Right lobe of liver (tissue), 6 donors: ENCODE results near the gene ERC2. TPM values are rescaled to one million over a fixed set of nuclear protein-coding genes. Genes with fewer than 3 reads are reported as not detected.

Experiments used
- ATAC-seq, 4 donors: fragments of 200-7000 bp; cut with Tn5 transposase; one replicate each; pipeline ENCODE4 v1.9.1; 2020; ENCODE audit warnings: mild to moderate bottlenecking in 4 of 4, moderate library complexity in 4 of 4
- DNase-seq, 3 donors: peaks; one replicate each; pipeline ENCODE4 v3.0.0-alpha.2; 2020
- H3K27ac ChIP-seq, 3 donors: fragments of 200-600 bp; one replicate each; pipeline ENCODE4 v1.8.0; 2022
- H3K27me3 ChIP-seq, 2 donors: fragments of 200-600 bp; one replicate each; pipeline ENCODE4 v1.8.0; 2022
- H3K36me3 ChIP-seq, 4 donors: fragments of 200-600 bp; sonication (generic) in 1 of 4; one replicate each; pipeline versions ENCODE4 v1.5.1 to v1.8.0; 2017 to 2022; ENCODE audit warnings: control low read depth in 1 of 4
- H3K4me1 ChIP-seq, 4 donors: fragments of 200-600 bp; sonication (generic) in 1 of 4; one replicate each; pipeline versions ENCODE4 v1.5.1 to v1.8.0; 2017 to 2022; ENCODE audit warnings: control low read depth in 1 of 4
- H3K4me3 ChIP-seq, 3 donors: fragments of 200-600 bp; one replicate each; pipeline ENCODE4 v1.8.0; 2022
- H3K9me3 ChIP-seq, 4 donors: fragments of 200-600 bp; sonication (generic) in 1 of 4; one replicate each; pipeline versions ENCODE4 v1.5.1 to v1.8.0; 2017 to 2022; ENCODE audit warnings: control low read depth in 1 of 4
- POLR2A ChIP-seq: fragments of 450-650 bp; IDR thresholded peaks from one replicate; pipeline ENCODE4 v1.6.1; 2017; ENCODE audit warnings: antibody characterized with exemption, mild to moderate bottlenecking
- WGBS: methylation state at CpG from one replicate; pipeline ENCODE4 v1.1.6; 2018; ENCODE audit warnings: low coverage, low lambda C conversion rate; ENCODE audit not compliant: insufficient coverage; ENCODE audit errors: missing lambda C conversion rate; 5-methylcytosine and 5-hydroxymethylcytosine counted together
- intact Hi-C, 2 donors: fragments of 100-400 bp; cut with DNase I; formaldehyde crosslinking; loops; one replicate each; pipeline versions ENCODE4 v1.11.2 to v1.14.1; 2022
- total RNA-seq, 6 experiments: library from RNA; depleted of rRNA in 2 of 6; stranded (reverse); fragments of >200 nt in 2 of 6; fragmentation: NEBNext Ultra II Directional in 3 of 6; extraction: Animal tissue kit (Norgen Biotek cat#: 25700) in 3 of 6; gene quantifications; one replicate each; pipeline versions ENCODE4 v1.1.0 to v1.2.4, GENCODE V29; 2016 to 2023
- TF ChIP-seq, protein P1 (sequence below), 4 donors: fragments of 200-600 bp in 3 of 4; fragments of 450-650 bp in 1 of 4; IDR thresholded peaks; one replicate each; pipeline versions ENCODE4 v1.5.1 to v1.8.0; 2016 to 2022; ENCODE audit warnings: antibody characterized with exemption in 4 of 4, mild to moderate bottlenecking in 2 of 4
- donor health status: DM: no; HTN: yes; CAD: no.
- donor health status: DM: no; HTN: no; CAD: no.
- donor health status: DM: no; HTN: no; CAD: no.
- donor health status: DM: no; HTN: yes; CAD: no.
- donor health status: DM: no; HTN: yes; CAD: no.

The ERC2 gene
- total RNA-seq, 6 experiments from 2014 or later = not detected

DNA sequence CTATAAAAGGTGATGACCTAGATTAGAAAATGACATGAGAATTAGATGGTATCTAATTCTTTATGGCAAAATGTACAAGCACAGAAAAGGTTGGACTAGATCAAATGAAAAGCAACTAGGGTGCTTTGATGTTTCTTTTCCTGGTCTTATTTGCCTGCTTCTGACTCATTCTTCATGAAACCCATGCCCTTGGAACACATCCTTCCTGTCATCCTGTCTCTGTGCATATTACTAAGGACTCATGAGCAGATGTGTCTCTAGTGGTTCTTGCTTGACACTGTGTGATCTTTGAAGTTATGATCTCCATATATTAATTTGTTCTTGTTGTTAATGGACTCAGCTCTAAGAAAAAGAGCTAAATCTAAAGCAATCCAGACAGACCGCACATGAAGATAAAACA lies 314.0 kb downstream of the ERC2 start:
- Histone ChIP-seq H3K36me3 (no peaks in the 10 kb centered on the region), H3K4me1 (no peaks in the 10 kb centered on the region), H3K4me3 (no peak overlapping the region), H3K27ac (no peak overlapping the region), H3K9me3 (no peaks in the 10 kb centered on the region), H3K27me3 (no peaks in the 10 kb centered on the region)
- 100% methylated on average over 1 of the region's 1 CpG for WGBS
- intact Hi-C loops = no loop called here
- no peak for TF ChIP-seq POLR2A
- TF ChIP-seq, protein P1, sequence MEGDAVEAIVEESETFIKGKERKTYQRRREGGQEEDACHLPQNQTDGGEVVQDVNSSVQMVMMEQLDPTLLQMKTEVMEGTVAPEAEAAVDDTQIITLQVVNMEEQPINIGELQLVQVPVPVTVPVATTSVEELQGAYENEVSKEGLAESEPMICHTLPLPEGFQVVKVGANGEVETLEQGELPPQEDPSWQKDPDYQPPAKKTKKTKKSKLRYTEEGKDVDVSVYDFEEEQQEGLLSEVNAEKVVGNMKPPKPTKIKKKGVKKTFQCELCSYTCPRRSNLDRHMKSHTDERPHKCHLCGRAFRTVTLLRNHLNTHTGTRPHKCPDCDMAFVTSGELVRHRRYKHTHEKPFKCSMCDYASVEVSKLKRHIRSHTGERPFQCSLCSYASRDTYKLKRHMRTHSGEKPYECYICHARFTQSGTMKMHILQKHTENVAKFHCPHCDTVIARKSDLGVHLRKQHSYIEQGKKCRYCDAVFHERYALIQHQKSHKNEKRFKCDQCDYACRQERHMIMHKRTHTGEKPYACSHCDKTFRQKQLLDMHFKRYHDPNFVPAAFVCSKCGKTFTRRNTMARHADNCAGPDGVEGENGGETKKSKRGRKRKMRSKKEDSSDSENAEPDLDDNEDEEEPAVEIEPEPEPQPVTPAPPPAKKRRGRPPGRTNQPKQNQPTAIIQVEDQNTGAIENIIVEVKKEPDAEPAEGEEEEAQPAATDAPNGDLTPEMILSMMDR (IDR thresholded peaks at IDR 0.05) = no peak
- ATAC-seq (no peak), DNase-seq (no peak)

DNA sequence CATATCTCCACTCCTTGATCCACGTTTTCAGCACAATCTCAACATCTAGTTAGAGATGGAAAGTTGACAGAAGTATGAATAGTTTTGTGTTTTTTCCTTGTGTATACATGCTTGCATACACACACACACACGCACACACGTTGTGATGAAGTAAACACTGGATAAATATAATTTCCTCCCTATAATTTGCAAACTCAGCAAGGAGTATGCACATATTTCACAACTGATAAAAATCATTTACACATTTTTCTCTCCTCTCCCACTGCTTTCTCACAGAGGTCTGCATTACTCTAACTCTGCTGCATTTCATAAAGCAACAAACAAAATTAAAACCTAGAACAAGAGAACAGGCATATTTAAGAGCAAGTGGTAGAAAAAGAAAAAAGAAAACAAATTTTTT lies 320.9 kb downstream of the ERC2 start:
- Histone ChIP-seq H3K4me1 (no peaks in the 10 kb centered on the region), H3K27ac (no peak overlapping the region), H3K4me3 (no peak overlapping the region), H3K36me3 (no peaks in the 10 kb centered on the region), H3K27me3 (peaks cover 0 to 4% of the 10 kb centered on the region in 2 donors), H3K9me3 (no peaks in the 10 kb centered on the region)
- DNase-seq (no peak), ATAC-seq (no peak)
- 27% methylated on average over 3 of the region's 3 CpGs for WGBS
- TF ChIP-seq, protein P1 (IDR thresholded peaks at IDR 0.05) = no peak
- no peak for TF ChIP-seq POLR2A
- intact Hi-C loops = no loop called here

DNA sequence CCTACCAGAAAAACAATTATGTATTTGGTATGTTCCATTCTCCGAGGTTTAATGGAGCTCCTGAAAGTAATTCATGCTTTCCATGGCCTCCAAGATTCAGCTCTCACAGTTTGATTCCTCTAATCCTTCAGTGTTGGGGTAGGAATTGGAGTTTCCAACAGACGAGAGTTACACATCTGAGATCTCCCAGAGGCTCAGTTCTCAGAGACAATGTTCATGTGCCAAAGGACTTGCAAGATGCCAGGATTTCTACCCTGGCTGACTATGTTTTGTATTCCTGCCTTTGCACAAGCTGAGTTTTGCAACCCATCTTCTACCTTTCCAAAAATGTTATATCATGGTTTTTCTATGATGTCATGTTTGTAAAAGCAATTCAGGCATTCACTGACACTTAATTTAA lies 322.9 kb downstream of the ERC2 start:
- ATAC-seq = no peak
- WGBS = 44% methylated on average over 2 of the region's 2 CpGs

DNA sequence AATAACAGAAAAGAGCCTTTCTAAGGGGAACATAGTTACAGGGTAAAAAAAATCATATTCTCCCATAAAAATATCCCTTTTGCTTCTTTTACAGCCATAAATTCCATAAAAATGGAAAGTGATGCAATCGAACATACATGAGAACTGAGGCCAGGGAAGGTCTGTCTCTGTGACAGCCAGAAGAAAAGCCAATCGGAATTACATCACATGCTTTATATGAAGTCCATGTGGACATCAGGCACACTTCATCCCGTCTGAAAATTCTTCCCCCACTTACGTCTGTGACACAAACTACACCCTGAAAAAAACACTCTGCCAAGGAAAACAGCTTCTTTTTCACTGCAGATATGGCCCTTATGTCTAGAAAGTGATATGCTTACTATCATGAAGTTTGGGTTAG lies 323.5 kb downstream of the ERC2 start:
- H3K4me1 ChIP-seq = no peaks in the 10 kb centered on the region
- no peak for DNase-seq
- no peak overlapping the region for H3K4me3 ChIP-seq
- H3K36me3 ChIP-seq = no peaks in the 10 kb centered on the region
- no peak for ATAC-seq
- peaks cover 0 to 4% of the 10 kb centered on the region in 2 donors for H3K27me3 ChIP-seq
- WGBS = 67% methylated on average over 4 of the region's 4 CpGs
- no peaks in the 10 kb centered on the region for H3K9me3 ChIP-seq
- intact Hi-C loops = no loop called here
- no peak overlapping the region for H3K27ac ChIP-seq
- no peak for TF ChIP-seq POLR2A

More for the DNA sequence above, 322.9 kb downstream of the ERC2 start:
- Histone ChIP-seq H3K27ac (no peak overlapping the region), H3K9me3 (no peaks in the 10 kb centered on the region), H3K27me3 (peaks cover 0 to 4% of the 10 kb centered on the region in 2 donors), H3K36me3 (no peaks in the 10 kb centered on the region), H3K4me3 (no peak overlapping the region), H3K4me1 (no peaks in the 10 kb centered on the region)
- DNase-seq = no peak
- TF ChIP-seq, protein P1 (IDR thresholded peaks at IDR 0.05) = no peak
- TF ChIP-seq POLR2A = no peak
- intact Hi-C loops = no loop called here

DNA sequence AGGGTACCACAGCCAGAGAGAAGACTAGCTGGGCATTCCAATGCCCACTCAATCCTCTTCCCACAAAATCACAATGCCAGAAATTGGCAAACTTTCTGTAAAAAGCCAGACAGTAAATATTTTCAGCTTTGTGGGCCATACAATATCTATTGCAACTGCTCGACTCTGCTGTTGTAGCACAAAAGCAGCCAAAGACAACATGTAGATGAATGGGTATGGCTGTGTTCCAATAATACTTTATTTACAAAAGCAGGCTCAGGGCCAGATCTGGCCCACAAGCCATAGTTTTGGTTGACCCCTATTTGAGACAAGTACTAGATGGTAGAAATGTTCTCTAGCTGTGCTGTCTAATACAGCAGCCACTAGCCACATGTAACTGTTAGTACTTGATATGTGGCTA lies 330.9 kb downstream of the ERC2 start:
- H3K27ac ChIP-seq = no peak overlapping the region
- no peak for ATAC-seq
- no peaks in the 10 kb centered on the region for H3K9me3 ChIP-seq
- no peak for DNase-seq
- H3K36me3 ChIP-seq = no peaks in the 10 kb centered on the region
- no peak overlapping the region for H3K4me3 ChIP-seq
- no peaks in the 10 kb centered on the region for H3K4me1 ChIP-seq
- 27% methylated on average over 1 of the region's 1 CpG for WGBS
- TF ChIP-seq, protein P1 (IDR thresholded peaks at IDR 0.05) = no peak
- intact Hi-C loops = no loop called here
- H3K27me3 ChIP-seq = no peaks in the 10 kb centered on the region
